Naive thymus-derived CD4-positive, alpha-beta T cell (primary cell): Measurements from ENCODE around the gene WAPL. TPM values are rescaled to one million over a fixed set of nuclear protein-coding genes. Genes with fewer than 3 reads are reported as not detected.

ENCODE experiments used
- ATAC-seq: fragments of 150-1000 bp; cut with Tn5 transposase; 2 replicates; pipeline ENCODE4 v1.10.0; 2021; ENCODE audit warnings: mild to moderate bottlenecking, moderate library complexity
- CTCF ChIA-PET: fragments of 350-600 bp; sonication (Branson Sonifier 250); formaldehyde crosslinking; loops from one replicate; lab custom pipeline; 2021; ENCODE audit warnings: antibody characterized with exemption; lab: Charles Lee
- POLR2A ChIA-PET: fragments of 350-600 bp; sonication (Branson Sonifier 250); formaldehyde crosslinking; loops from one replicate; lab custom pipeline; 2021; ENCODE audit warnings: antibody characterized with exemption, inconsistent platforms; lab: Charles Lee
- DNase-seq, 9 donors: peaks; one replicate each; pipeline versions ENCODE4 v3.0.0 to v3.0.0-alpha.2; 2020 to 2022; ENCODE audit warnings: mixed read lengths in 1 of 9
- H3K27ac ChIP-seq: one replicate; pipeline ENCODE4 v1.7.0; 2013; ENCODE audit warnings: mild to moderate bottlenecking, low read depth, low read length, moderate library complexity
- H3K27me3 ChIP-seq, 2 donors: one replicate each; pipeline ENCODE4 v1.7.0; 2013; ENCODE audit warnings: low read length in 2 of 2, mild to moderate bottlenecking in 2 of 2, moderate library complexity in 2 of 2; ENCODE audit not compliant: control insufficient read depth in 2 of 2, insufficient read depth in 2 of 2
- H3K36me3 ChIP-seq, 3 experiments: 1 replicate in 2 of 3; 2 replicates in 1 of 3; pipeline ENCODE4 v1.7.0; 2013; ENCODE audit warnings: low read length in 3 of 3, mild to moderate bottlenecking in 3 of 3, moderate library complexity in 1 of 3; ENCODE audit not compliant: insufficient read depth in 3 of 3, control insufficient read depth in 2 of 3
- H3K4me1 ChIP-seq, 2 donors: one replicate each; pipeline ENCODE4 v1.7.0; 2013; ENCODE audit warnings: low read length in 2 of 2, mild to moderate bottlenecking in 2 of 2, moderate library complexity in 1 of 2; ENCODE audit not compliant: control insufficient read depth in 2 of 2, insufficient read depth in 2 of 2
- H3K4me3 ChIP-seq: 2 replicates; pipeline ENCODE4 v1.7.0; 2013; ENCODE audit warnings: mild to moderate bottlenecking, low read length
- H3K9me3 ChIP-seq, 3 experiments: 1 replicate in 2 of 3; 2 replicates in 1 of 3; pipeline ENCODE4 v1.7.0; 2013; ENCODE audit warnings: low read length in 3 of 3; ENCODE audit not compliant: control insufficient read depth in 2 of 3
- H3K27ac Mint-ChIP-seq, 9 donors: one replicate each; pipeline ENCODE4 v1.8.0; 2020 to 2022; ENCODE audit warnings: mixed read lengths in 9 of 9, mild to moderate bottlenecking in 8 of 9, moderate library complexity in 5 of 9, inconsistent platforms in 2 of 9
- H3K27me3 Mint-ChIP-seq, 5 donors: one replicate each; pipeline ENCODE4 v1.8.0; 2021 to 2022; ENCODE audit warnings: mixed read lengths in 5 of 5, mild to moderate bottlenecking in 1 of 5
- H3K36me3 Mint-ChIP-seq, 5 donors: one replicate each; pipeline ENCODE4 v1.8.0; 2020 to 2022; ENCODE audit warnings: mixed read lengths in 5 of 5, mild to moderate bottlenecking in 3 of 5, inconsistent platforms in 1 of 5
- H3K4me1 Mint-ChIP-seq, 7 donors: one replicate each; pipeline ENCODE4 v1.8.0; 2020 to 2022; ENCODE audit warnings: mixed read lengths in 7 of 7, mild to moderate bottlenecking in 3 of 7, inconsistent platforms in 1 of 7
- H3K4me3 Mint-ChIP-seq, 10 donors: one replicate each; pipeline ENCODE4 v1.8.0; 2020 to 2022; ENCODE audit warnings: mild to moderate bottlenecking in 10 of 10, mixed read lengths in 10 of 10, moderate library complexity in 6 of 10, inconsistent platforms in 2 of 10
- H3K9me3 Mint-ChIP-seq, 11 donors: one replicate each; pipeline ENCODE4 v1.8.0; 2020 to 2022; ENCODE audit warnings: mixed read lengths in 11 of 11, mild to moderate bottlenecking in 4 of 11, inconsistent platforms in 1 of 11, moderate library complexity in 1 of 11
- intact Hi-C, 2 donors: fragments of 100-400 bp; cut with micrococcal nuclease; formaldehyde crosslinking; loops; one replicate each; pipeline ENCODE4 v1.15.1; 2023
- polyA plus RNA-seq, 2 donors: library from polyadenylated mRNA; unstranded; fragments of 300-500 nt; fragmentation: Illumina TruSeq; gene quantifications; one replicate each; pipeline ENCODE4 v1.2.3, GENCODE V29; 2021
- total RNA-seq, 6 experiments: library from RNA in 5 of 6; stranded (reverse) in 5 of 6; gene quantifications; 1 replicate in 5 of 6; 2 replicates in 1 of 6; pipeline ENCODE4 v1.2.3 and lab custom pipeline; 2021 to 2026

Gene WAPL
- total and polyA plus RNA-seq, 7 experiments from 2014 or later, result 40.3 to 59.2 (median 49.5) TPM

- no peak for ATAC-seq
- intact Hi-C loops, result no loop called here
- CTCF ChIA-PET, result interaction anchor here (0.6 kb wide), 1 partner anchor 32 kb away, joined by 6 read pairs; no protein-coding TSS in a partner anchor
- H3K9me3 Mint-ChIP-seq, result no peaks in the 10 kb centered on the region
- no peak overlapping the region for H3K4me3 Mint-ChIP-seq
- Histone ChIP-seq H3K27me3 (no peaks in the 10 kb centered on the region), H3K27ac (no peak overlapping the region), H3K4me1 (no peaks in the 10 kb centered on the region), H3K36me3 (peaks cover 0 to 31% (median 6%) of the 10 kb centered on the region in 3 experiments), H3K9me3 (no peaks in the 10 kb centered on the region), H3K4me3 (no peak overlapping the region)
- no peak for DNase-seq
- POLR2A ChIA-PET, result no interaction called here
- H3K27ac Mint-ChIP-seq, result peak overlapping the region in 3 of 9 donors; percentile 16 to 43 (median 36)
- no peaks in the 10 kb centered on the region for H3K27me3 Mint-ChIP-seq
- H3K4me1 Mint-ChIP-seq, result peaks cover 7 to 51% (median 30%) of the 10 kb centered on the region in 7 donors
- peaks cover 4 to 34% (median 15%) of the 10 kb centered on the region in 5 donors for H3K36me3 Mint-ChIP-seq
Observed at GRCh38 chr10:86489960-86490612, 31.5 kb downstream of the WAPL start.

- Histone ChIP-seq H3K9me3 (no peaks in the 10 kb centered on the region), H3K4me1 (no peaks in the 10 kb centered on the region), H3K36me3 (peaks cover 0 to 27% (median 11%) of the 10 kb centered on the region in 3 experiments), H3K4me3 (no peak overlapping the region), H3K27ac (no peak overlapping the region), H3K27me3 (no peaks in the 10 kb centered on the region)
- CTCF ChIA-PET, result interaction anchor here (0.6 kb wide), 1 partner anchor 33 kb away, joined by 6 read pairs; no protein-coding TSS in a partner anchor
- DNase-seq (no peak), ATAC-seq (no peak)
- intact Hi-C loops, result no loop called here
- POLR2A ChIA-PET, result no interaction called here
- no peak overlapping the region for H3K4me3 Mint-ChIP-seq
- no peaks in the 10 kb centered on the region for H3K9me3 Mint-ChIP-seq
- peak overlapping the region in 5 of 9 donors; percentile 3 to 63 (median 22) for H3K27ac Mint-ChIP-seq
- H3K27me3 Mint-ChIP-seq, result no peaks in the 10 kb centered on the region
- H3K4me1 Mint-ChIP-seq, result peaks cover 5 to 47% (median 24%) of the 10 kb centered on the region in 7 donors
- peaks cover 4 to 27% (median 15%) of the 10 kb centered on the region in 5 donors for H3K36me3 Mint-ChIP-seq
Observed at GRCh38 chr10:86489071-86489810, 32.4 kb downstream of the WAPL start.

GRCh38 chr10:86486856-86487255 is 34.7 kb downstream of the WAPL start:
- H3K9me3 ChIP-seq, result no peaks in the 10 kb centered on the region
- Mint-ChIP-seq H3K4me1 (peaks cover 4 to 47% (median 21%) of the 10 kb centered on the region in 7 donors), H3K4me3 (no peak overlapping the region), H3K9me3 (no peaks in the 10 kb centered on the region), H3K27ac (peak overlapping the region in 5 of 9 donors; percentile 21 to 81 (median 38)), H3K27me3 (no peaks in the 10 kb centered on the region), H3K36me3 (peaks cover 4 to 29% (median 17%) of the 10 kb centered on the region in 5 donors)
- H3K36me3 ChIP-seq, result peaks cover 0 to 35% (median 11%) of the 10 kb centered on the region in 3 experiments
- ChIA-PET POLR2A (interaction anchor here (1.0 kb wide), 1 partner anchor 87 kb away, joined by 3 read pairs; no protein-coding TSS in a partner anchor), CTCF (no interaction called here)
- no peaks in the 10 kb centered on the region for H3K27me3 ChIP-seq
- DNase-seq (no peak), ATAC-seq (no peak)
- intact Hi-C loops, result loop anchor here in 1 of 2 donors (1.0 to 2.0 kb wide), 2 partner anchors 14 to 34 kb away; partner anchors contain the start of gene WAPL
- H3K27ac ChIP-seq, result no peak overlapping the region
- H3K4me1 ChIP-seq, result no peaks in the 10 kb centered on the region
- no peak overlapping the region for H3K4me3 ChIP-seq

GRCh38 chr10:86483664-86484063 is 37.9 kb downstream of the WAPL start:
- Histone ChIP-seq H3K4me1 (no peaks in the 10 kb centered on the region), H3K9me3 (no peaks in the 10 kb centered on the region), H3K27ac (no peak overlapping the region), H3K4me3 (no peak overlapping the region), H3K36me3 (peaks cover 0 to 28% (median 11%) of the 10 kb centered on the region in 3 experiments), H3K27me3 (no peaks in the 10 kb centered on the region)
- ChIA-PET POLR2A (no interaction called here), CTCF (interaction anchor here (0.6 to 0.8 kb wide), 2 partner anchors 99 to 102 kb away, joined by 3 to 6 read pairs; no protein-coding TSS in a partner anchor)
- Mint-ChIP-seq H3K27ac (no peak overlapping the region), H3K4me1 (peaks cover 6 to 47% (median 21%) of the 10 kb centered on the region in 7 donors), H3K4me3 (no peak overlapping the region), H3K9me3 (no peaks in the 10 kb centered on the region), H3K27me3 (no peaks in the 10 kb centered on the region), H3K36me3 (peaks cover 3 to 20% (median 11%) of the 10 kb centered on the region in 5 donors)
- ATAC-seq (no peak), DNase-seq (no peak)
- intact Hi-C loops, result no loop called here

GRCh38 chr10:86481761-86482160 is 39.8 kb downstream of the WAPL start:
- H3K27me3 ChIP-seq, result no peaks in the 10 kb centered on the region
- Mint-ChIP-seq H3K9me3 (no peaks in the 10 kb centered on the region), H3K27ac (peak overlapping the region in 2 of 9 donors; percentile 13 to 22), H3K27me3 (no peaks in the 10 kb centered on the region), H3K4me3 (no peak overlapping the region), H3K4me1 (peaks cover 8 to 37% (median 20%) of the 10 kb centered on the region in 7 donors), H3K36me3 (peaks cover 3 to 19% (median 6%) of the 10 kb centered on the region in 5 donors)
- H3K9me3 ChIP-seq, result no peaks in the 10 kb centered on the region
- no peak for DNase-seq
- CTCF ChIA-PET, result no interaction called here
- H3K36me3 ChIP-seq, result peaks cover 0 to 22% (median 5%) of the 10 kb centered on the region in 3 experiments
- intact Hi-C loops, result no loop called here
- POLR2A ChIA-PET, result no interaction called here
- H3K4me3 ChIP-seq, result no peak overlapping the region
- ATAC-seq, result no peak
- no peaks in the 10 kb centered on the region for H3K4me1 ChIP-seq
- H3K27ac ChIP-seq, result no peak overlapping the region

GRCh38 chr10:86480571-86480970 is 41.0 kb downstream of the WAPL start:
- no peak for DNase-seq
- no peak for ATAC-seq
- Mint-ChIP-seq H3K36me3 (peaks cover 3 to 19% (median 7%) of the 10 kb centered on the region in 5 donors), H3K9me3 (no peaks in the 10 kb centered on the region), H3K4me3 (no peak overlapping the region), H3K27me3 (no peaks in the 10 kb centered on the region), H3K4me1 (peaks cover 6 to 29% (median 20%) of the 10 kb centered on the region in 7 donors), H3K27ac (peak overlapping the region in 5 of 9 donors; percentile 35 to 77 (median 41))
- peaks cover 0 to 13% (median 5%) of the 10 kb centered on the region in 3 experiments for H3K36me3 ChIP-seq
- H3K4me3 ChIP-seq, result no peak overlapping the region
- H3K4me1 ChIP-seq, result no peaks in the 10 kb centered on the region
- H3K27ac ChIP-seq, result no peak overlapping the region
- H3K9me3 ChIP-seq, result no peaks in the 10 kb centered on the region
- no peaks in the 10 kb centered on the region for H3K27me3 ChIP-seq
- CTCF ChIA-PET, result interaction anchor here (0.9 kb wide), 1 partner anchor 104 kb away, joined by 4 read pairs; no protein-coding TSS in a partner anchor
- intact Hi-C loops, result no loop called here
- POLR2A ChIA-PET, result interaction anchor here (0.6 to 0.8 kb wide), 3 partner anchors 12 to 21 kb away, joined by 3 to 4 read pairs (median 3); no protein-coding TSS in a partner anchor
